HG02798 (cell line): ENCODE measurements around the gene HDAC9.

Experiments
- ATAC-seq: cut with Tn5 transposase; IDR thresholded peaks from one replicate; pipeline ENCODE4 v1.9.1; 2021; ENCODE audit warnings: mild to moderate bottlenecking; ENCODE audit not compliant: unreplicated experiment, poor library complexity

Gene HDAC9

DNA sequence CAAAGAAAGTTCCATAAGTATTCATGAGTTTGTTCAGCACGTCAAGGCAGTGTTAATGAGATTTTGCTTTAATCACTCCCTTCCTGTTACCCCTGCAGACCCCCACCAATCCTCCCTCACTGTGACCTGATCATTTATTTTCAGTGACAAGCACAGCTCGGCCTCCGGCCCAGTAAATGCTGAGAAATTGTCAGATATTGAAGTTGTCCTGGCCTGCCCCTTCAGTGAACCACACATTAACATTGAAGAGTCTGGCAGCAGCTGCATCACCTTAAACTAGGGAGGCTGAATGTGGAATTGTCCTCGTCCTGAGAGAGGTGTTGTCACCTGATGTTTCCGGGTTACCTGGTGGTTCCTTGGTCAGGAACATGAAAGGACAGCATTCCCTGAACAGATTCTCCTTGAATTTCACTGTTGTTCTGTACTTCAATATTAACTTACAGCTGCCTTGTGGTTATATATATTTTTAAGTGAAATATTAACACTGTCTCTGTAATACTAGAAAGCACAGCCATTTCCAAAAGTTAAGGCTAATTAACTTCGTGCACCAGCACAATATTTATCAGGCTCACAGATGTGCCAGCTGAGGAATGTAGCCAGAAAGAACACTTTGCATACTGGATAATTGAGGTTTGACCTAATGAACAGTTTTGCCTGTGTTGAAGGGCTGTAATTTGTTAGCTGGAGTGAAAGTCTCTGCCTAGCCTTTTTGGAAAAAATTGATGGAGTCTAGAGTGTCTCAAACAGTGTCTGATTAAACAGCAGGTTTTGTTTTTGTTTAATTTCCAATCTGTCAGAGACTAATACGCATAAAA, 265.3 kb downstream of the HDAC9 start:
- ATAC-seq = no peak

DNA sequence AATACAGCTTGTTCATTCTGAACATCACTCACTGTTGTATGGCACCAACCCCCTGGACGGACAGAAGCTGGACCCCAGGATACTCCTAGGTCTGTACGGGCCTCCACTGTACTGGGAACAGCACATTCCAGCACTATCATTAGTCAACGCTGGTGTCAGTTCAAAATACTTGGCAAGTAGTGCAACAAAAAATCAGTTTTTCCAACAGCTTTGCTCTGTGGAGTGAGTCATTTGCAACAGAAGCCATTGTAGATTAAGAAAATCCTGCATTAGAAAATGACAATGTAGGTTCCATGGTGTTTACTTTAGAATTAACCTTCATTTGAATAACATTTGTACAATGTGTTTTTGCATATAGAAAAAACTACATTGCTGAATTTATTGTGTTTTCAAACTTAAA, 266.6 kb downstream of the HDAC9 start:
- no peak for ATAC-seq

DNA sequence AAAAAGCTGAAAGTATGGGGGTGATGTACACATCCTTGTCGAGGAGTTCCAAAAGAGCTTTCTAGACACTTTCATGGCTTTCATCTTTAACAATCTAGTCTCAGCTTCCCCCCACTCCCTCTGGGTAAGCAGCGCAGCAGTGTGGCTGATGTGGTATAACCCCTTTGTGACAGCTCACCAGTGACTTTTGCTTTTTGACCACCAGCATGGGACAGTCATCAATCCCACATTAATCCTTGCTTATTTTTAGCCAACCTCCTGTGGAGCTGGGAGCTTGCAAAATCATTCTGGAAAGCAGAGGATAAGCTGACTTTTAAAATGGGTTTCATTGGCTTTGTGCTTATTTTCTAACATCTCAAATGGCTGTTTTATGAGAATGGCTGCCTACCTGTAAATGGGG, 272.7 kb downstream of the HDAC9 start:
- no peak for ATAC-seq

DNA sequence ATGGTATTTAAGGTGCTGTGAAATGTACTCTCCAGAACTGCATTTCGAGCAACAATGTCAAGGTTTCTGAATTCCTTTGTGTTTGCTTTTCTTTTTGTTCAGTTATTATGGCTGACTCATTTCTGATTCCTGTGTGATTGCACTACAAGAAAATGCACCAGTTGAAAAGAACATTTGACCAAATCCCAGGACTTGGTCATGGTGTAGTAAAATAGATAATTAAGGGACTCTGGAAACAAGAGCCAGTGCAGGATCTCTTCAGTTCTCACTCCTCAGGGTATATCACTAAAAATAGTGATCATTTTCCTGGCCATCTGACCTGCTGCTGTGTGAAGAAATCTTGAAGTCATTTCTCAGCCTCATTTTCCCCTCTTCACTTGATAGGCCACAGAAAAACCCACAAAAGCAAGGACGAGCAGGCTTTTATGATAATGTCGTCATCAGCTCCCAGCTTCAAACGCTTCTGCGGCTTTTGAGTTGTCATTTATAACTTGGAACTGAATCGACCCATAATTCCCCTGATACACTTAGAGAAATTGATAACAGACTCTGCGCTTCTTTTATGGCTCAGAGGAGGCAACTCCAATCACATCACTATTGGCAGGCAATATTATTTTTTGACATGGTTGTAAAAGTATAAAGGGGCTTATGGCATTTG, 274.7 kb downstream of the HDAC9 start:
- ATAC-seq = no peak

- ATAC-seq = no peak
Observed at GRCh38 chr7:18770822-18771221, 275.3 kb downstream of the HDAC9 start.

DNA sequence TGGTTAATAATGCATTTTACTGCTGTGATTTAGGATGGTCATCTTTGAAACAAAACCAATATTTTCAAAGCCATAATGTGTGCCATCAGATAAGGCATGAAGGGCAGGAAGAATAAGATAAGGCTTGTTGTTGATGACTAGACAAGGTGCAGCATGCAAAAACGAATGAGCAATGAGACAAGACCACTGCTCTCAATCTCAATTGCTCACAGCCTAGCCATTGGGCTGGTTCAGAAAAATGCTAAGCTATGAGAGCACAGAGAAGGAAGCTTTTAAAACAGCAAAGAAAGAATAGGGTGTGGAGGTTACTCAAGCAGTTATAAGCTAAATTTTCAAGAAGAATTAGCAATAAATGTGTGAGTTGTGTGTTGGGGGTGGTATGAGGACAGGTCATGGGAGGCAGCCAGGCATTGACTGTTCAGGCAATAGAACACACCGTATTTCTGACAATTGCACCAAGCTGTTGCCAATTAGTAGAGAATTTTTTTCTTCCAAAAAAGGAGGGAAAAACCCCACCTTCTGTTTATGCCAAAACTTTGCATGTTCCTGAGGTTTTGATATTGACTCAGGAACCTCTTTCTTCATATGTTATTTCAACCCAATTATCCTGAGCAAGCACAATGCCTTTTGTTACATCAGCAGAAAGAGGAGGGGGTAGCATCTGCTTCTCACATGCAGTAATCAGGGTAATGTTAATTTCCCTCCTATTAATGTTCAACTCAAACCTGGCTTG, 276.5 kb downstream of the HDAC9 start:
- ATAC-seq = no peak

DNA sequence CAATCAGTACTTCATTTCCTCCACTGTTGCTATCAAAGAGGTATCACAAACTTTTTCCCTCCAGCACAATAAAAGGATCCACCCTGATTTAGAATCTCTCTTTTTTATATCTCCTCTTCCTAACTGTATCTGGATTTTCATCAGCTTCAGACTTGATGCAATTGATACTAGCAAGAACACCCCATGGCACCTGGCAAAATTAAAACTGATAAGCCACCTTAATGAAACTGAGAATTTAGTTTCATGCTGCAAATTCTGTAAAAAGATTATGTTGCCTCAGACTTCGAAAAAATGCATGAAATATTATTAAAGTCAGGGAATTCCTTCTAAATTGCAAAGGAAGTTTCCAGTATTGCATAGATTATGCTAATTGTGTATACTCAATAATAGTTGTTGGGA, 277.0 kb downstream of the HDAC9 start:
- ATAC-seq = no peak

DNA sequence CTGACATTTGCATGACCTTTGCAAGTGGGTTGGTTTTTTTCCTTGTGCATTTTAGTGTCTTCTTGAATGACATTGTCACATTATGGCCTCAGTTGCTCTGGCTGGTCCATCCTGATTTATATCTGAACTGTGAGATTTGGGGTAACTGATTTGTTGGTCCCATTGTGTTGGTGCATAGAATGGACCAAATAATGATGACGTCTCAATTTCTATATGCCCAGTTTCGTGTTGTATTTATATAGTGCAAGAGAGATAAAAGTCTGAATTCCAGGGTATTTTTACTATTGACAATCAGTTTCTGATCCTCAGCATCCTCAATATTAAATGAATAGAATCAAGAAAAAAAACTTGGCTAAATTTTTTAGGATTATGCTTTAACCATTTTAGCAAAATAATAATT, 281.8 kb downstream of the HDAC9 start:
- ATAC-seq = no peak

GRCh38 chr7:18778594-18778993, 283.0 kb downstream of the HDAC9 start:
- no peak for ATAC-seq

GRCh38 chr7:18780266-18780665, 284.7 kb downstream of the HDAC9 start:
- ATAC-seq = no peak

DNA sequence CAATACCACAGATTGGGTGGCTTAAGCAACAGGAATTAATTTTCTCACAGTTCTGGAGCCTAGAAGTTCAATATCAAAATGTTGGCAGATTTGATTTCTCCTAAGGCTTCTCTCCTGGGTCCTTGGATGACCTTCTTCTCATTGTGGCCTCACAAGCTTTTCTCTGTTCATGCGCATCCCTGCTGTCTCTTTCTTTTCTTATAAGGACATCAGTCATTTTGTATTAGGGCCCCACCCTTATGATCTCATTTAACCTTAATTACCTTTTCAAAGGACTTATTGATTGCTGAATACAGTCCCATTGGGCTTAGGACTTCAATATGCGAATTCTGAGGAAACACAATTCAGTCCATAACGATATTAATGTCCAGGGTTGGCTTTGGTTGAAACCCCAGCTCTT, 285.4 kb downstream of the HDAC9 start:
- no peak for ATAC-seq

DNA sequence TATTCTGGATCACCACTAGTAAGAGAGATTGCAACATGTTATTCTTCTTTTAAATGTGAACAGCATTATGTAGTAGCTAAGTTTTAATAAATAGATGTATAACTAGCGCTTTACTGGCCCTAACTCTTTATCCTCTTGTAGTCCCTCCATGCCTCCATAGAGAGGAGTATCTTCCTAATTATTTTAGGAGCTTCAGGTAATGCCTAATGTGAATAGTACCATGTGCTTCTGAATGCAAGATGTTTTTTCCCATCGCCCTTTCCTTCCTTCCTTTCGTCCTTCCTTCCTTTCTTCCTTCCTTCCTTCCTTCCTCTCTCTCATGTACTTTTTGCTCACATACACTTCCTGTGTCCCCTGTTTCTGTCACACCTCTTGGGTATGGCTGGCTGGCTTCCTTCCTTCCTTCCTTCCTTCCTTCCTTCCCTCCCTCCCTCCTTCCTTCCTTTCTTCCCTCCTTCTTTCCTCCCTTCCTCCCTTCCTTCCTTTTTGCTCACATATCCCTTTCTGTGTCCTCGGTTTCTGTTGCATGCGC, 290.7 kb downstream of the HDAC9 start:
- ATAC-seq = no peak

- no peak for ATAC-seq
Observed at GRCh38 chr7:18786796-18787195, 291.2 kb downstream of the HDAC9 start.

DNA sequence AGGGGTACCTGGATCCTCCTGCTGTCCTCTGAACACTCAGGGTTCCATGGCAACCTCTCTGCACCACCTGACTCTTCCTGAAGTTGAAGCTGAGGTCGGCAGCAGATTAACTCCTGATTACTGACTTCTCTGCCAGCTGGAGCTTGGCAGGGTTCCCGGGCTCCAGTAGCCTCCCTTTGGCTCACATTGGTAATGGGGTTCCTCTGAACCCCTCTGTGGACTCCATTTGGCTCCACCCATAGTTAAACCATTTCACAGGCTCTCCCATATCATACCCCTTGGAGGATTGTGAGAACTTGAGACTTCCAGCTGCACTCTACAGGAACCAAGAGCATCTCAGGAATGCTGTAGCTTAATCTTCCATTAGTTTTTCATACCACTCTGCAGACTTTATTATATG, 292.5 kb downstream of the HDAC9 start:
- ATAC-seq = no peak

DNA sequence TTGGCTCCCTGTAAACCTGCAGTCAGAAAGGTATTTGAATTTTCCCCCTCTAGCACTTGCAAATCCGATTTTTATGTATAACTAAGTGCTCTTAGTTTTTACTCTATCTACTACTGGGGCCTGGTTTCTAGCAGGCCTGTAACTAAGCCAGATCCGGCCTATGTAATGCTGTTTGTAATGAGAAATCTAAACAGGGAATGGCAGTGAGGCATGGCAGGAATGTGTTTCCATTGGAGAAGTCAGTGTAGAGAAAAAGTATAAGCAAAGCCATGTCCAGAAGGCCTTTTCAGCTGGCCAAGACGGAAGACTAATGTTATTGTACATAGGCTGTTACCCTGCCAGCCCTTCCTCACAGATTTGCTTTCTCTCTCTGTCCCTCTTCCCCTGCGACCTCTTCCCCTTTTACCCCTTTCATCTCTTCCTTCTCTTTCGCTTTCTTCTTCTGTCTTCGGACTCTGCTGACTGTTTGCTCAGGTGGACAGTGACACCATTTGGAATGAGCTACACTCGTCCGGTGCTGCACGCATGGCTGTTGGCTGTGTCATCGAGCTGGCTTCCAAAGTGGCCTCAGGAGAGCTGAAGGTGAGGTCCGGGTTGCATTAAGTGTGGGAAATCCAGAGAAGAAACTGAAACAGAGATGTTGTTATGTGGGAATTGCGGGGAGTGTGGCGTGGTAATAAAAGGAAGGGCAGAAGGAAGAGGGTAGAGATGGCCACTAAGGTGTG, 297.5 kb downstream of the HDAC9 start:
- ATAC-seq = no peak

DNA sequence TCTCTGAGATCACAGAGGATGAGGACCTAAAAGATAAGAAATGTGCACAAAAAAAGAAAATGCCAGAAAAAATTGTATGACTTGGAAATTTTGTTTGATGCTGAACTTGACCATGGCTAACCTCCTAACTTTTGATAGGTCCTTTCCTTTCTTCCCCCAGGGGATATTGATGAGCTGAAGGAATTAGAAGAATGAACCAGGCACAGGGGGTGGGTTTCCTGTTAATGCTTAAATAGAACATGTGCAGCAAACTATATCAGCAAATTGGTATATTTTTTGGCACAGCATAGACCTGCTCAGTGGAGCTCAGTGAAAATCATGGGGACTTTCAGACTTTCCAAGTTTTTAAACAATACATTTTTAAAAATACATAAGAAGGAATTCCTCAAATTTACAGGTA, 300.7 kb downstream of the HDAC9 start:
- no peak for ATAC-seq

DNA sequence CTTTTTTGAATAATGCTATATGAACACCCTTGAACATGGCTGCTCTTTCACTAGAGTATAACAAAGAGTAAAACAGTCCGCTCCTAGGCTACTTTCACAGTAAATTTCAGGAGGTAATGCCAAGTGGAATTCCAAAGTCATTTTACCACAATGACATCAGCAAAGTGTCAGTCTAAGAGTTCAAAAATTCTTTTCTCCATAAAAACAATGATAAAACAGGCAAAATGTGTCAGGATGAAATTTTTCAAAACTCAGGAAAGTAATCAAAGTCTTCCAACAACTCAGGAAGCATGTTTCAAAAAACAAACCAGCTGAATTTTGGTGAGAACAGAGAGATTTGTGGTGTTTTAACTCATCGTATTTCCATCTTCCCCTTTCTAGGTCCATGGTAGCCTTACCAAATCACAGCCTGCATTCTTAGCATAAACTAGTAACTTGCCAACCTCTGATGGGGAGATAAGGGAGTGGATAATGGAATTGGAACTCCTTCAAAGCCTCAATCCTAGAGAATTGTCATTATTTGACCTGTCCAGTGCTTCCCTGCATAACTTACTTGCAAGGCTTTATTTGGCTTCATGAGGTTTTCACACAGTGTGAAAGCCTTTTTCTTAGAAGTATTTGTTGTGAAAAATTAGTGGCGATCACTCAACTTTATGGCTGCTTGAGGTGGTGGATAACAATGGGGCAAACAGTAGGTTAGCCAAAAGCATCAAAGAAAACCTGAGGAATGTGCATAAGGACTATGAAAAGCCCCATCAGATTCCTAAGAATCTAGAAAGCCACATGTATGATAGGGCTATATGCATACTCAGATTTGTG, 302.7 kb downstream of the HDAC9 start:
- ATAC-seq = no peak

DNA sequence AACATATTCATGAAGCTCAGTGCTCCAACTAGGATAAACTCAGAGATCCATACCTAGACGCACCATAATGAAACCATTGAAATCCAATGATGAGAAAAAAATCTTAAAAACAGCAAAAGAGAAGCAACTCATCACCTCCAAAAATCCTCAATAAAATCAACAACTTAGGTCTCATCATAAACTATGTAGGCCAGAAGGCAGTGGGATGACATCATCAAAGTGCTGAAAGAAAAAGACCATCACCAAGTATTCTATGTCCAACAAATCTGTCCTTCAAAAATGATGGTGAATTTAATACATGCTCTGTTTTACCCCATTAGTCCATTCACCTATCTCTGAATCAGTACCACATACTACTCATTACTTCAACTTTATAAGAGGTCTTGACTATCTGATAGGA, 304.4 kb downstream of the HDAC9 start:
- no peak for ATAC-seq

DNA sequence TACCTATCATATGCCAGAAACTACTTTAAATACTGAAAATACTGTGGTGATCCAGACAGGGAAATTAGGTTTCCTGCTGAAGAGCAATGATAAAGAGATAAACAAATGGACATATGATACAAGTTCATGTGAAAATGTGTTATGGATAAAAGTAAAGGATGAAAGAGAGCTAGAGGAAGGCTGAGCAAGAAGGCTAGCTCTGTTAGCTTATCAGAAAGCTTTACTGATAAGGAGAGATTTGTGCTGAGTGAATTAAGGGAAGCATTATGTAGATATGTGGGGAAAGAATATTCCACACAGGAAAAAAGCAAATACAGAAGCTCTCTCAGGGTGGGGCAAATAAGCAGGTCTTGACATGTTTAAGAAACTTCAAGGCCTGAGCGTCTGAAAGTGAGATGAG, 308.4 kb downstream of the HDAC9 start:
- no peak for ATAC-seq

- ATAC-seq = no peak
Observed at GRCh38 chr7:18806177-18806576, 310.6 kb downstream of the HDAC9 start.
